Prostate gland (tissue), 2 donors: ENCODE measurements around the gene MAN2A2. TPM values are rescaled to one million over a fixed set of nuclear protein-coding genes. Genes with fewer than 3 reads are reported as not detected.

ENCODE experiments used
- DNase-seq: peaks from one replicate; pipeline ENCODE4 v3.0.0-alpha.2; 2019; ENCODE audit warnings: low spot score
- H3K27ac ChIP-seq, 2 donors: fragments of 200-600 bp; sonication (generic); 2 replicates each; pipeline ENCODE4 v1.5.1; 2017 to 2019
- H3K27me3 ChIP-seq: fragments of 200-600 bp; sonication (generic); replicated peaks from 2 replicates; pipeline ENCODE4 v1.5.1; 2019; ENCODE audit not compliant: insufficient read depth
- H3K36me3 ChIP-seq, 2 donors: fragments of 200-600 bp; sonication (generic); 1 replicate in 1 of 2; 2 replicates in 1 of 2; pipeline versions ENCODE4 v1.5.1 to v1.8.1; 2017 to 2019
- H3K4me1 ChIP-seq: fragments of 200-600 bp; sonication (generic); replicated peaks from 2 replicates; pipeline ENCODE4 v1.5.1; 2019
- H3K4me3 ChIP-seq, 2 donors: fragments of 200-600 bp; sonication (generic); 2 replicates each; pipeline ENCODE4 v1.5.1; 2017 to 2019
- H3K9me3 ChIP-seq: fragments of 200-600 bp; sonication (generic); 2 replicates; pipeline ENCODE4 v1.5.1; 2017
- CTCF ChIP-seq, 4 experiments: fragments of 200-600 bp in 2 of 4; fragments of 450-650 bp in 2 of 4; sonication (generic) in 2 of 4; IDR thresholded peaks; 1 replicate in 3 of 4; 2 replicates in 1 of 4; pipeline ENCODE4 v1.5.1; 2016 to 2019; ENCODE audit warnings: antibody characterized with exemption in 4 of 4, mild to moderate bottlenecking in 2 of 4, moderate library complexity in 2 of 4
- POLR2A ChIP-seq: fragments of 450-650 bp; IDR thresholded peaks from one replicate; pipeline ENCODE4 v1.6.1; 2016; ENCODE audit warnings: antibody characterized with exemption, mild to moderate bottlenecking
- POLR2AphosphoS5 ChIP-seq: sonication (generic); formaldehyde crosslinking; IDR thresholded peaks from one replicate; pipeline ENCODE4 v1.6.1; 2017; ENCODE audit warnings: antibody characterized with exemption
- WGBS: methylation state at CpG from one replicate; pipeline ENCODE4 v1.1.5; 2018; 5-methylcytosine and 5-hydroxymethylcytosine counted together
- intact Hi-C: fragments of 100-400 bp; cut with DNase I; formaldehyde crosslinking; loops from one replicate; pipeline ENCODE4 v1.14.2; 2022
- total RNA-seq, 2 donors: library from RNA; depleted of rRNA; stranded (reverse); fragments of >200 nt; gene quantifications; one replicate each; pipeline ENCODE4 v1.1.0, GENCODE V29; 2016

The MAN2A2 gene
- total RNA-seq, 2 donors from 2014 or later = 46.6 to 113 TPM

GRCh38 chr15:90931828-90932659 lies 28.9 kb downstream of the MAN2A2 start, which contains the start of gene HDDC3:
Gene HDDC3 (minus strand): TSS chr15:90932549. CDS start chr15:90932540, 9 bp downstream.
- H3K4me1 ChIP-seq = peaks cover 9% of the 10 kb centered on the region
- peak; percentile 63 for TF ChIP-seq POLR2AphosphoS5
- peak; percentile 81 to 95 (median 91) for TF ChIP-seq CTCF (IDR thresholded peaks at IDR 0.05)
- TF ChIP-seq POLR2A = peak; percentile 71
- peak; percentile 89 for DNase-seq
- H3K9me3 ChIP-seq = no peaks in the 10 kb centered on the region
- H3K36me3 ChIP-seq = no peaks in the 10 kb centered on the region
- WGBS = under 1% methylated on average over 48 of the region's 52 CpGs
- H3K4me3 ChIP-seq = peak within 1 kb of the TSS; percentile 56 to 80
- peak within 1 kb of the TSS; percentile 94 for H3K27ac ChIP-seq
- intact Hi-C loops = loop anchor here (2.0 kb wide), 1 partner anchor 29 kb away; the partner anchor contains the start of gene MAN2A2
- H3K27me3 ChIP-seq = no peaks in the 10 kb centered on the region

- Histone ChIP-seq H3K9me3 (no peaks in the 10 kb centered on the region), H3K4me1 (peaks cover 9% of the 10 kb centered on the region), H3K27ac (peak overlapping the region; percentile 94), H3K4me3 (peak overlapping the region; percentile 56 to 80), H3K36me3 (no peaks in the 10 kb centered on the region), H3K27me3 (no peaks in the 10 kb centered on the region)
- TF ChIP-seq CTCF (IDR thresholded peaks at IDR 0.05) = peak in 1 of 4 experiments; percentile 10
- no peak for TF ChIP-seq POLR2A
- no peak for TF ChIP-seq POLR2AphosphoS5
- intact Hi-C loops = loop anchor here (2.0 kb wide), 1 partner anchor 30 kb away; the partner anchor contains the start of gene MAN2A2
- 18% methylated on average over 5 of the region's 5 CpGs for WGBS
- DNase-seq = no peak
Measured at GRCh38 chr15:90932660-90932991, 29.5 kb downstream of the MAN2A2 start.

GRCh38 chr15:90933301-90933700 lies 30.2 kb downstream of the MAN2A2 start:
- Histone ChIP-seq H3K36me3 (no peaks in the 10 kb centered on the region), H3K27me3 (no peaks in the 10 kb centered on the region), H3K4me1 (peaks cover 9% of the 10 kb centered on the region), H3K9me3 (no peaks in the 10 kb centered on the region), H3K27ac (no peak overlapping the region), H3K4me3 (no peak overlapping the region)
- TF ChIP-seq POLR2A (no peak), CTCF (IDR thresholded peaks at IDR 0.05) (no peak), POLR2AphosphoS5 (no peak)
- intact Hi-C loops = loop anchor here (2.0 kb wide), 1 partner anchor 30 kb away; the partner anchor contains the start of gene MAN2A2
- WGBS = 75% methylated on average over 1 of the region's 1 CpG
- no peak for DNase-seq

GRCh38 chr15:90934256-90934948 lies 31.3 kb downstream of the MAN2A2 start:
- peak; percentile 88 for DNase-seq
- no peaks in the 10 kb centered on the region for H3K27me3 ChIP-seq
- peaks cover 0 to 5% of the 10 kb centered on the region in 2 donors for H3K36me3 ChIP-seq
- H3K4me3 ChIP-seq = peak overlapping the region; percentile 63 to 71
- H3K27ac ChIP-seq = peak overlapping the region; percentile 83 to 88
- intact Hi-C loops = no loop called here
- H3K9me3 ChIP-seq = no peaks in the 10 kb centered on the region
- TF ChIP-seq POLR2AphosphoS5 (no peak), CTCF (IDR thresholded peaks at IDR 0.05) (peak; percentile 65 to 89 (median 80))
- WGBS = under 1% methylated on average over 18 of the region's 19 CpGs
- H3K4me1 ChIP-seq = peaks cover 9% of the 10 kb centered on the region
